SH-SY5Y (cell line): Measurements from ENCODE around the gene TMEM18.

Experiments used
- GATA2 ChIP-seq: IDR thresholded peaks from 2 replicates; pipeline ENCODE4 v1.6.1; 2011; ENCODE audit warnings: mild to moderate bottlenecking, low read depth, low read length
- GATA3 ChIP-seq: IDR thresholded peaks from 2 replicates; pipeline ENCODE4 v1.6.1; 2011; ENCODE audit warnings: low read depth, mild to moderate bottlenecking, low read length, moderate library complexity

DNA sequence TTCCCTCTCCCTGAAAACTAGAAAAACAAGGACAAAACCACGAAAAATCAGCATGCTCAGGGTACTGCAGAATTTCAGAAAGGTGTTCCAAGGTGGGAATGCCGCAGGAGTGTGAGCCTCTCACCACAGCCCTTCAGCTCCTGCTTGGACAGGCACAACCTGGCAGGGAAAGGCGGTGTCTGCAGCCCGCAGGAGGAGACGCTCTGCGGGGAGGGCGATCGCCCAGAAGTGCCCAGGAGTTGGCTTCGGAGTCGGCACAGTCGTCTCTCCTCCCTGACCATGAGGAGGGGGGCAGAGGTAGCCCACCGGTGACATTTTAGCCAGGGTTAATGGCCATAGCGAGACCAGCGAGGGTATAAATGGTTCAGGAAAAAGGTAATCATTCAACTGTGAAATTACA, 57.2 kb downstream of the TMEM18 start:
- TF ChIP-seq GATA3 (no peak), GATA2 (no peak)
